GM23338 (cell line): ENCODE data around the gene POMT2. TPM values are rescaled to one million over a fixed set of nuclear protein-coding genes. Genes with fewer than 3 reads are reported as not detected.

Experiments used
- ATAC-seq: fragments of 200-7000 bp; cut with Tn5 transposase; 3 replicates; pipeline ENCODE4 v1.9.1; 2020
- DNase-seq: peaks from one replicate; pipeline ENCODE4 v3.0.0-alpha.2; 2015; ENCODE audit warnings: low spot score
- H2AFZ ChIP-seq: fragments of 200-600 bp; sonication (generic); 2 replicates; pipeline ENCODE4 v1.8.0; 2016; ENCODE audit warnings: antibody characterized with exemption, mild to moderate bottlenecking, moderate library complexity
- H3F3A ChIP-seq: fragments of 200-600 bp; sonication (generic); replicated peaks from 2 replicates; pipeline ENCODE4 v1.8.0; 2017; ENCODE audit warnings: antibody characterized with exemption, mixed run types, low read depth
- H3K27ac ChIP-seq: fragments of 200-600 bp; sonication (generic); 2 replicates; pipeline ENCODE4 v1.6.1; 2016; ENCODE audit warnings: low read depth
- H3K27me3 ChIP-seq: fragments of 200-600 bp; sonication (generic); 2 replicates; pipeline ENCODE4 v1.8.0; 2016; ENCODE audit warnings: mild to moderate bottlenecking, mixed run types, moderate library complexity; ENCODE audit not compliant: insufficient read depth
- H3K36me3 ChIP-seq: fragments of 200-600 bp; sonication (generic); 2 replicates; pipeline ENCODE4 v1.8.0; 2016; ENCODE audit warnings: mild to moderate bottlenecking; ENCODE audit not compliant: insufficient read depth
- H3K4me1 ChIP-seq: fragments of 200-600 bp; sonication (generic); 2 replicates; pipeline ENCODE4 v1.8.0; 2016; ENCODE audit warnings: mild to moderate bottlenecking, moderate library complexity; ENCODE audit not compliant: insufficient read depth
- H3K4me2 ChIP-seq: fragments of 200-600 bp; sonication (generic); 2 replicates; pipeline ENCODE4 v1.7.1; 2017; ENCODE audit warnings: mixed run types
- H3K4me3 ChIP-seq: fragments of 200-600 bp; sonication (generic); 2 replicates; pipeline ENCODE4 v1.6.1; 2016; ENCODE audit warnings: mixed run types
- H3K79me2 ChIP-seq: fragments of 200-600 bp; sonication (generic); replicated peaks from 2 replicates; pipeline ENCODE4 v1.8.0; 2017; ENCODE audit warnings: mild to moderate bottlenecking; ENCODE audit not compliant: insufficient read depth
- H3K9me2 ChIP-seq: fragments of 200-600 bp; sonication (generic); 2 replicates; pipeline ENCODE4 v1.8.0; 2017; ENCODE audit not compliant: insufficient read depth
- H4K20me1 ChIP-seq: fragments of 200-600 bp; sonication (generic); replicated peaks from 2 replicates; pipeline ENCODE4 v1.8.0; 2017; ENCODE audit warnings: mild to moderate bottlenecking; ENCODE audit not compliant: insufficient read depth
- H3K27ac Mint-ChIP-seq: 2 replicates; pipeline ENCODE4 v1.8.0; 2020; ENCODE audit warnings: inconsistent platforms, mild to moderate bottlenecking, moderate library complexity, mixed read lengths
- H3K27me3 Mint-ChIP-seq: 3 replicates; pipeline ENCODE4 v1.8.0; 2022; ENCODE audit warnings: low read depth, mild to moderate bottlenecking, moderate library complexity, mixed read lengths, inconsistent platforms; ENCODE audit not compliant: insufficient read depth, poor library complexity
- H3K36me3 Mint-ChIP-seq: 3 replicates; pipeline ENCODE4 v1.8.0; 2021; ENCODE audit warnings: low read depth, mild to moderate bottlenecking, inconsistent platforms, moderate library complexity, mixed read lengths
- H3K4me1 Mint-ChIP-seq: 3 replicates; pipeline ENCODE4 v1.8.0; 2020; ENCODE audit warnings: mild to moderate bottlenecking, inconsistent platforms, mixed read lengths
- H3K4me3 Mint-ChIP-seq: 3 replicates; pipeline ENCODE4 v1.8.0; 2021; ENCODE audit warnings: moderate library complexity, mild to moderate bottlenecking, inconsistent platforms, mixed read lengths
- H3K9me3 Mint-ChIP-seq: 3 replicates; pipeline ENCODE4 v1.8.0; 2020; ENCODE audit warnings: moderate library complexity, mild to moderate bottlenecking, inconsistent platforms, mixed read lengths
- JUNB ChIP-seq: IDR thresholded peaks from one replicate; pipeline ENCODE4 v1.6.1; 2016; ENCODE audit warnings: antibody characterized with exemption; ENCODE audit not compliant: unreplicated experiment
- POLR2AphosphoS5 ChIP-seq: IDR thresholded peaks from 2 replicates; pipeline ENCODE4 v1.6.1; 2016; ENCODE audit warnings: antibody characterized with exemption, low read depth
- REST ChIP-seq: IDR thresholded peaks from one replicate; pipeline ENCODE4 v1.6.1; 2018; ENCODE audit warnings: antibody characterized with exemption; ENCODE audit not compliant: unreplicated experiment
- STAT1 ChIP-seq: IDR thresholded peaks from one replicate; pipeline ENCODE4 v1.6.1; 2016; ENCODE audit warnings: antibody characterized with exemption; ENCODE audit not compliant: unreplicated experiment
- polyA plus RNA-seq: library from polyadenylated mRNA; unstranded; fragments of >200 nt; fragmentation: Nextera tagmentation; extraction: Ambion mirVana; gene quantifications from 2 replicates; pipeline ENCODE4 v1.2.1, GENCODE V29; 2016
- total RNA-seq: library from RNA; depleted of rRNA; stranded (reverse); fragments of >200 nt; shearing (Covaris generic); gene quantifications from 2 replicates; pipeline ENCODE4 v1.2.3, GENCODE V29; 2014
- TF ChIP-seq, protein P1 (sequence below), 2 experiments: fragments of 200-600 bp in 1 of 2; sonication (generic) in 1 of 2; conservative IDR thresholded peaks; 2 replicates each; pipeline versions ENCODE4 v1.5.1 to v1.6.1; 2016 to 2017; ENCODE audit warnings: antibody characterized with exemption in 2 of 2, low read depth in 2 of 2, mild to moderate bottlenecking in 2 of 2, moderate library complexity in 1 of 2
- TF ChIP-seq, protein P2 (sequence below): fragments of 250-450 bp; sonication (Bioruptor Pico); IDR thresholded peaks from 2 replicates; pipeline ENCODE4 v1.5.0; 2020; ENCODE audit warnings: mild to moderate bottlenecking, moderate library complexity

Gene POMT2
- total and polyA plus RNA-seq, 2 experiments from 2014 or later = 24.3 to 29.9 TPM

- H3F3A ChIP-seq = 0 out of 2 replicates have a peak, but pooled peaks cover 3% of the 10 kb centered on the region
- no peaks in the 10 kb centered on the region; the same call in 2 of the 3 replicates for H3K9me3 Mint-ChIP-seq
Measured at GRCh38 chr14:77347751-77348150, 27.1 kb upstream of the POMT2 start.

More at GRCh38 chr14:77347751-77348150, 27.1 kb upstream of the POMT2 start:
- Mint-ChIP-seq H3K27ac (no peak overlapping the region), H3K27me3 (no peaks in the 10 kb centered on the region), H3K36me3 (no peaks in the 10 kb centered on the region; the same call in 2 of the 3 replicates), H3K4me3 (no peak overlapping the region), H3K4me1 (peaks cover 17% of the 10 kb centered on the region)
- peaks cover 4% of the 10 kb centered on the region; the same call in 1 of the 2 replicates for H3K9me2 ChIP-seq
- H3K27me3 ChIP-seq = no peaks in the 10 kb centered on the region
- TF ChIP-seq, protein P1, sequence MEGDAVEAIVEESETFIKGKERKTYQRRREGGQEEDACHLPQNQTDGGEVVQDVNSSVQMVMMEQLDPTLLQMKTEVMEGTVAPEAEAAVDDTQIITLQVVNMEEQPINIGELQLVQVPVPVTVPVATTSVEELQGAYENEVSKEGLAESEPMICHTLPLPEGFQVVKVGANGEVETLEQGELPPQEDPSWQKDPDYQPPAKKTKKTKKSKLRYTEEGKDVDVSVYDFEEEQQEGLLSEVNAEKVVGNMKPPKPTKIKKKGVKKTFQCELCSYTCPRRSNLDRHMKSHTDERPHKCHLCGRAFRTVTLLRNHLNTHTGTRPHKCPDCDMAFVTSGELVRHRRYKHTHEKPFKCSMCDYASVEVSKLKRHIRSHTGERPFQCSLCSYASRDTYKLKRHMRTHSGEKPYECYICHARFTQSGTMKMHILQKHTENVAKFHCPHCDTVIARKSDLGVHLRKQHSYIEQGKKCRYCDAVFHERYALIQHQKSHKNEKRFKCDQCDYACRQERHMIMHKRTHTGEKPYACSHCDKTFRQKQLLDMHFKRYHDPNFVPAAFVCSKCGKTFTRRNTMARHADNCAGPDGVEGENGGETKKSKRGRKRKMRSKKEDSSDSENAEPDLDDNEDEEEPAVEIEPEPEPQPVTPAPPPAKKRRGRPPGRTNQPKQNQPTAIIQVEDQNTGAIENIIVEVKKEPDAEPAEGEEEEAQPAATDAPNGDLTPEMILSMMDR (conservative IDR thresholded peaks at IDR 0.05; ENCODE audit: low read depth in 2 of 2) = no peak
- no peak for TF ChIP-seq STAT1
- no peak for TF ChIP-seq JUNB
- TF ChIP-seq, protein P2, sequence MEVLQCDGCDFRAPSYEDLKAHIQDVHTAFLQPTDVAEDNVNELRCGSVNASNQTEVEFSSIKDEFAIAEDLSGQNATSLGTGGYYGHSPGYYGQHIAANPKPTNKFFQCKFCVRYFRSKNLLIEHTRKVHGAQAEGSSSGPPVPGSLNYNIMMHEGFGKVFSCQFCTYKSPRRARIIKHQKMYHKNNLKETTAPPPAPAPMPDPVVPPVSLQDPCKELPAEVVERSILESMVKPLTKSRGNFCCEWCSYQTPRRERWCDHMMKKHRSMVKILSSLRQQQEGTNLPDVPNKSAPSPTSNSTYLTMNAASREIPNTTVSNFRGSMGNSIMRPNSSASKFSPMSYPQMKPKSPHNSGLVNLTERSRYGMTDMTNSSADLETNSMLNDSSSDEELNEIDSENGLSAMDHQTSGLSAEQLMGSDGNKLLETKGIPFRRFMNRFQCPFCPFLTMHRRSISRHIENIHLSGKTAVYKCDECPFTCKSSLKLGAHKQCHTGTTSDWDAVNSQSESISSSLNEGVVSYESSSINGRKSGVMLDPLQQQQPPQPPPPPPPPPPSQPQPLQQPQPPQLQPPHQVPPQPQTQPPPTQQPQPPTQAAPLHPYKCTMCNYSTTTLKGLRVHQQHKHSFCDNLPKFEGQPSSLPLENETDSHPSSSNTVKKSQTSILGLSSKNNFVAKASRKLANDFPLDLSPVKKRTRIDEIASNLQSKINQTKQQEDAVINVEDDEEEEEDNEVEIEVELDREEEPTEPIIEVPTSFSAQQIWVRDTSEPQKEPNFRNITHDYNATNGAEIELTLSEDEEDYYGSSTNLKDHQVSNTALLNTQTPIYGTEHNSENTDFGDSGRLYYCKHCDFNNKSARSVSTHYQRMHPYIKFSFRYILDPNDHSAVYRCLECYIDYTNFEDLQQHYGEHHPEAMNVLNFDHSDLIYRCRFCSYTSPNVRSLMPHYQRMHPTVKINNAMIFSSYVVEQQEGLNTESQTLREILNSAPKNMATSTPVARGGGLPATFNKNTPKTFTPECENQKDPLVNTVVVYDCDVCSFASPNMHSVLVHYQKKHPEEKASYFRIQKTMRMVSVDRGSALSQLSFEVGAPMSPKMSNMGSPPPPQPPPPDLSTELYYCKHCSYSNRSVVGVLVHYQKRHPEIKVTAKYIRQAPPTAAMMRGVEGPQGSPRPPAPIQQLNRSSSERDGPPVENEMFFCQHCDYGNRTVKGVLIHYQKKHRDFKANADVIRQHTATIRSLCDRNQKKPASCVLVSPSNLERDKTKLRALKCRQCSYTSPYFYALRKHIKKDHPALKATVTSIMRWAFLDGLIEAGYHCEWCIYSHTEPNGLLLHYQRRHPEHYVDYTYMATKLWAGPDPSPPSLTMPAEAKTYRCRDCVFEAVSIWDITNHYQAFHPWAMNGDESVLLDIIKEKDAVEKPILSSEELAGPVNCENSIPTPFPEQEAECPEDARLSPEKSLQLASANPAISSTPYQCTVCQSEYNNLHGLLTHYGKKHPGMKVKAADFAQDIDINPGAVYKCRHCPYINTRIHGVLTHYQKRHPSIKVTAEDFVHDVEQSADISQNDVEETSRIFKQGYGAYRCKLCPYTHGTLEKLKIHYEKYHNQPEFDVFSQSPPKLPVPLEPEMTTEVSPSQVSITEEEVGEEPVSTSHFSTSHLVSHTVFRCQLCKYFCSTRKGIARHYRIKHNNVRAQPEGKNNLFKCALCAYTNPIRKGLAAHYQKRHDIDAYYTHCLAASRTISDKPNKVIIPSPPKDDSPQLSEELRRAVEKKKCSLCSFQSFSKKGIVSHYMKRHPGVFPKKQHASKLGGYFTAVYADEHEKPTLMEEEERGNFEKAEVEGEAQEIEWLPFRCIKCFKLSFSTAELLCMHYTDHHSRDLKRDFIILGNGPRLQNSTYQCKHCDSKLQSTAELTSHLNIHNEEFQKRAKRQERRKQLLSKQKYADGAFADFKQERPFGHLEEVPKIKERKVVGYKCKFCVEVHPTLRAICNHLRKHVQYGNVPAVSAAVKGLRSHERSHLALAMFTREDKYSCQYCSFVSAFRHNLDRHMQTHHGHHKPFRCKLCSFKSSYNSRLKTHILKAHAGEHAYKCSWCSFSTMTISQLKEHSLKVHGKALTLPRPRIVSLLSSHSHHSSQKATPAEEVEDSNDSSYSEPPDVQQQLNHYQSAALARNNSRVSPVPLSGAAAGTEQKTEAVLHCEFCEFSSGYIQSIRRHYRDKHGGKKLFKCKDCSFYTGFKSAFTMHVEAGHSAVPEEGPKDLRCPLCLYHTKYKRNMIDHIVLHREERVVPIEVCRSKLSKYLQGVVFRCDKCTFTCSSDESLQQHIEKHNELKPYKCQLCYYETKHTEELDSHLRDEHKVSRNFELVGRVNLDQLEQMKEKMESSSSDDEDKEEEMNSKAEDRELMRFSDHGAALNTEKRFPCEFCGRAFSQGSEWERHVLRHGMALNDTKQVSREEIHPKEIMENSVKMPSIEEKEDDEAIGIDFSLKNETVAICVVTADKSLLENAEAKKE (CRISPR knock-in tag) = no peak
- no peak for TF ChIP-seq POLR2AphosphoS5
- no peak for TF ChIP-seq REST
- no peaks in the 10 kb centered on the region for H3K79me2 ChIP-seq
- no peaks in the 10 kb centered on the region for H4K20me1 ChIP-seq
- H3K4me3 ChIP-seq = no peak overlapping the region
- H3K27ac ChIP-seq = no peak overlapping the region
- ATAC-seq (no peak), DNase-seq (no peak)
- H3K36me3 ChIP-seq = no peaks in the 10 kb centered on the region
- no peak overlapping the region for H2AFZ ChIP-seq
- H3K4me1 ChIP-seq = peaks cover 9% of the 10 kb centered on the region
- no peak overlapping the region for H3K4me2 ChIP-seq
